Loucy (cell line): ENCODE data around the gene HEPHL1.

ENCODE experiments used
- EZH2phosphoT487 ChIP-seq: fragments of 200-600 bp; IDR thresholded peaks from 2 replicates; pipeline ENCODE4 v1.6.1; 2018; ENCODE audit warnings: antibody characterized with exemption, mild to moderate bottlenecking, moderate library complexity, borderline replicate concordance
- TF ChIP-seq, protein P1 (sequence below): fragments of 200-600 bp; sonication (generic); conservative IDR thresholded peaks from 2 replicates; pipeline ENCODE4 v1.5.1; 2014; ENCODE audit warnings: mild to moderate bottlenecking, antibody characterized with exemption, low read length

- TF ChIP-seq, protein P1, sequence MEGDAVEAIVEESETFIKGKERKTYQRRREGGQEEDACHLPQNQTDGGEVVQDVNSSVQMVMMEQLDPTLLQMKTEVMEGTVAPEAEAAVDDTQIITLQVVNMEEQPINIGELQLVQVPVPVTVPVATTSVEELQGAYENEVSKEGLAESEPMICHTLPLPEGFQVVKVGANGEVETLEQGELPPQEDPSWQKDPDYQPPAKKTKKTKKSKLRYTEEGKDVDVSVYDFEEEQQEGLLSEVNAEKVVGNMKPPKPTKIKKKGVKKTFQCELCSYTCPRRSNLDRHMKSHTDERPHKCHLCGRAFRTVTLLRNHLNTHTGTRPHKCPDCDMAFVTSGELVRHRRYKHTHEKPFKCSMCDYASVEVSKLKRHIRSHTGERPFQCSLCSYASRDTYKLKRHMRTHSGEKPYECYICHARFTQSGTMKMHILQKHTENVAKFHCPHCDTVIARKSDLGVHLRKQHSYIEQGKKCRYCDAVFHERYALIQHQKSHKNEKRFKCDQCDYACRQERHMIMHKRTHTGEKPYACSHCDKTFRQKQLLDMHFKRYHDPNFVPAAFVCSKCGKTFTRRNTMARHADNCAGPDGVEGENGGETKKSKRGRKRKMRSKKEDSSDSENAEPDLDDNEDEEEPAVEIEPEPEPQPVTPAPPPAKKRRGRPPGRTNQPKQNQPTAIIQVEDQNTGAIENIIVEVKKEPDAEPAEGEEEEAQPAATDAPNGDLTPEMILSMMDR, result no peak
- no peak for TF ChIP-seq EZH2phosphoT487
Measured at GRCh38 chr11:94020777-94021481, at the start of gene HEPHL1.
